OCI-LY3 (cell line): Measurements from ENCODE around the gene LAMB4.

Experiments
- H2AFZ ChIP-seq: fragments of 200-600, 300-600 bp; shearing (Covaris generic); 2 replicates; pipeline ENCODE4 v1.6.0; 2014; ENCODE audit warnings: antibody characterized with exemption, low read depth, low read length
- H3K27ac ChIP-seq: fragments of 200-600, 300-600 bp; sonication (generic); 2 replicates; pipeline ENCODE4 v1.5.1; 2014; ENCODE audit warnings: mild to moderate bottlenecking, low read length, moderate library complexity, mixed read lengths
- H3K27me3 ChIP-seq: fragments of 200-600, 300-600 bp; sonication (generic); 2 replicates; pipeline ENCODE4 v1.6.1; 2014; ENCODE audit warnings: low read depth, low read length, mixed read lengths
- H3K36me3 ChIP-seq: fragments of 200-600, 300-600 bp; sonication (generic); replicated peaks from 2 replicates; pipeline ENCODE3; 2014; ENCODE audit warnings: low read depth, low read length, mixed read lengths
- H3K4me1 ChIP-seq: fragments of 300-600, 200-600 bp; sonication (generic); 2 replicates; pipeline ENCODE4 v1.6.1; 2014; ENCODE audit warnings: low read length, mixed read lengths
- H3K4me2 ChIP-seq: fragments of 200-600, 300-600 bp; sonication (generic); 2 replicates; pipeline ENCODE4 v1.6.1; 2014; ENCODE audit warnings: low read length, mixed read lengths
- H3K4me3 ChIP-seq: fragments of 300-600, 200-600 bp; sonication (generic); 2 replicates; pipeline ENCODE4 v1.5.1; 2014; ENCODE audit warnings: antibody characterized with exemption, mild to moderate bottlenecking, low read length, moderate library complexity
- H3K79me2 ChIP-seq: fragments of 300-600, 200-600 bp; shearing (Covaris generic); 2 replicates; pipeline ENCODE4 v1.6.1; 2014; ENCODE audit warnings: mild to moderate bottlenecking, low read length, mixed read lengths
- H3K9ac ChIP-seq: fragments of 300-600, 200-600 bp; shearing (Covaris generic); 2 replicates; pipeline ENCODE4 v1.6.0; 2014; ENCODE audit warnings: mild to moderate bottlenecking, low read length, moderate library complexity
- H3K9me3 ChIP-seq: fragments of 200-600, 300-600 bp; shearing (Covaris generic); 2 replicates; pipeline ENCODE4 v1.6.1; 2014; ENCODE audit warnings: low read length, mixed read lengths; ENCODE audit not compliant: insufficient read depth
- H4K20me1 ChIP-seq: fragments of 200-600, 300-600 bp; sonication (generic); 2 replicates; pipeline ENCODE4 v1.6.1; 2016; ENCODE audit warnings: low read length, mixed read lengths; ENCODE audit not compliant: insufficient read depth
- CTCF ChIP-seq: fragments of 200-600, 300-600 bp; sonication (generic); IDR thresholded peaks from 2 replicates; pipeline ENCODE4 v1.5.1; 2014; ENCODE audit warnings: antibody characterized with exemption, low read length, low read depth
- EZH2phosphoT487 ChIP-seq: fragments of 200-600 bp; shearing (Covaris generic); IDR thresholded peaks from 2 replicates; pipeline ENCODE4 v1.6.1; 2018; ENCODE audit warnings: antibody characterized with exemption, mixed run types, low read depth

LAMB4 gene

GRCh38 chr7:108090791-108091460 lies 39.2 kb downstream of the LAMB4 start:
- H3K4me3 ChIP-seq: no peak overlapping the region
- H2AFZ ChIP-seq: no peak overlapping the region
- no peak overlapping the region for H3K27ac ChIP-seq
- no peaks in the 10 kb centered on the region for H3K79me2 ChIP-seq
- TF ChIP-seq EZH2phosphoT487: no peak
- no peak for TF ChIP-seq CTCF
- H3K4me1 ChIP-seq: no peaks in the 10 kb centered on the region
- H3K9me3 ChIP-seq: no peaks in the 10 kb centered on the region
- H3K4me2 ChIP-seq: no peak overlapping the region
- H3K36me3 ChIP-seq: no peaks in the 10 kb centered on the region
- no peaks in the 10 kb centered on the region for H3K27me3 ChIP-seq
- H3K9ac ChIP-seq: no peak overlapping the region
- H4K20me1 ChIP-seq: no peaks in the 10 kb centered on the region

GRCh38 chr7:108089381-108089780 lies 40.8 kb downstream of the LAMB4 start:
- Histone ChIP-seq H3K36me3 (no peaks in the 10 kb centered on the region), H3K27ac (no peak overlapping the region), H4K20me1 (no peaks in the 10 kb centered on the region), H3K4me2 (no peak overlapping the region), H3K79me2 (no peaks in the 10 kb centered on the region), H3K4me3 (no peak overlapping the region), H3K9ac (no peak overlapping the region), H2AFZ (no peak overlapping the region), H3K9me3 (no peaks in the 10 kb centered on the region), H3K27me3 (no peaks in the 10 kb centered on the region), H3K4me1 (peaks cover 3% of the 10 kb centered on the region; the same call in 1 of the 2 replicates)
- TF ChIP-seq CTCF (no peak), EZH2phosphoT487 (no peak)

- Histone ChIP-seq H3K4me1 (peaks cover 3% of the 10 kb centered on the region; the same call in 1 of the 2 replicates), H3K9me3 (no peaks in the 10 kb centered on the region), H3K27me3 (no peaks in the 10 kb centered on the region), H3K9ac (no peak overlapping the region), H3K4me3 (no peak overlapping the region), H3K4me2 (no peak overlapping the region), H3K36me3 (no peaks in the 10 kb centered on the region), H3K27ac (no peak overlapping the region), H3K79me2 (no peaks in the 10 kb centered on the region), H4K20me1 (no peaks in the 10 kb centered on the region), H2AFZ (no peak overlapping the region)
- TF ChIP-seq EZH2phosphoT487: no peak
- no peak for TF ChIP-seq CTCF
These were observed 41.4 kb downstream of the LAMB4 start for GRCh38 chr7:108088729-108089128.

- TF ChIP-seq EZH2phosphoT487 (no peak), CTCF (no peak)
- Histone ChIP-seq H3K27ac (no peak overlapping the region), H3K9ac (no peak overlapping the region), H3K27me3 (no peaks in the 10 kb centered on the region), H3K4me2 (no peak overlapping the region), H2AFZ (no peak overlapping the region), H3K4me1 (peaks cover 3% of the 10 kb centered on the region; the same call in 1 of the 2 replicates), H4K20me1 (no peaks in the 10 kb centered on the region), H3K4me3 (no peak overlapping the region), H3K36me3 (no peaks in the 10 kb centered on the region), H3K9me3 (no peaks in the 10 kb centered on the region), H3K79me2 (no peaks in the 10 kb centered on the region)
These were observed 42.4 kb downstream of the LAMB4 start for GRCh38 chr7:108087778-108088177.
